H1 (cell line): ENCODE data around the gene FCMR. TPM values are rescaled to one million over a fixed set of nuclear protein-coding genes. Genes with fewer than 3 reads are reported as not detected.

Source experiments
- CTCF ChIA-PET: fragments of 300-600 bp; sonication (Branson Sonifier 250); formaldehyde crosslinking; loops from one replicate; lab custom pipeline; 2021; ENCODE audit not compliant: partially characterized antibody; lab: Charles Lee
- POLR2A ChIA-PET: fragments of 300-600 bp; sonication (Branson Sonifier 250); formaldehyde crosslinking; loops from one replicate; lab custom pipeline; 2021; ENCODE audit warnings: inconsistent platforms; ENCODE audit not compliant: partially characterized antibody; lab: Charles Lee
- DNase-seq, 2 experiments: peaks; one replicate each; pipeline versions ENCODE4 v3.0.0 to v3.0.0-alpha.2; 2010 to 2022; ENCODE audit warnings: low spot score in 2 of 2, low read depth in 1 of 2, mixed read lengths in 1 of 2
- FAIRE-seq: peaks from 2 replicates; lab custom pipeline; 2011; peaks lifted over from hg19 to GRCh38; lab: Jason Lieb, UNC
- H2AFZ ChIP-seq: 2 replicates; pipeline ENCODE4 v1.8.1; 2012; ENCODE audit warnings: low read length, inconsistent platforms
- H2AK5ac ChIP-seq: 2 replicates; pipeline ENCODE4 v1.6.1; 2013; ENCODE audit warnings: low read depth, low read length
- H2BK120ac ChIP-seq: replicated peaks from 2 replicates; pipeline ENCODE3; 2013; ENCODE audit warnings: low read depth, low read length, inconsistent platforms
- H2BK12ac ChIP-seq: 2 replicates; pipeline ENCODE4 v1.6.1; 2013; ENCODE audit warnings: low read depth, low read length
- H2BK15ac ChIP-seq: 2 replicates; pipeline ENCODE4 v1.6.1; 2013; ENCODE audit warnings: low read length
- H2BK20ac ChIP-seq: 2 replicates; pipeline ENCODE4 v1.6.1; 2013; ENCODE audit warnings: low read length
- H2BK5ac ChIP-seq: 2 replicates; pipeline ENCODE4 v1.6.1; 2013; ENCODE audit warnings: low read depth, low read length
- H3K14ac ChIP-seq: 2 replicates; pipeline ENCODE4 v1.6.1; 2013; ENCODE audit warnings: inconsistent platforms; ENCODE audit not compliant: insufficient read length
- H3K18ac ChIP-seq: 2 replicates; pipeline ENCODE4 v1.6.1; 2013; ENCODE audit warnings: low read length; ENCODE audit errors: extremely low read depth
- H3K23ac ChIP-seq: 2 replicates; pipeline ENCODE4 v1.6.1; 2013; ENCODE audit warnings: inconsistent platforms; ENCODE audit not compliant: insufficient read length
- H3K23me2 ChIP-seq: 2 replicates; pipeline ENCODE4 v1.6.1; 2013; ENCODE audit warnings: low read depth, low read length
- H3K27ac ChIP-seq: 2 replicates; pipeline ENCODE4 v1.6.1; 2011; ENCODE audit warnings: low read depth, low read length, inconsistent platforms
- H3K27me3 ChIP-seq, 4 experiments: replicated peaks in 1 of 4; 1 replicate in 1 of 4; 2 replicates in 3 of 4; pipeline versions ENCODE4 v1.6.1 to v1.8.1; 2011 to 2013; ENCODE audit warnings: low read length in 3 of 4, mild to moderate bottlenecking in 3 of 4, inconsistent platforms in 2 of 4, mixed read lengths in 2 of 4, moderate library complexity in 1 of 4; ENCODE audit not compliant: control insufficient read depth in 3 of 4, insufficient read depth in 3 of 4; ENCODE audit errors: extremely low read depth in 1 of 4
- H3K36me3 ChIP-seq, 4 experiments: 2 replicates each; pipeline versions ENCODE4 v1.6.1 to v1.8.1; 2011 to 2013; ENCODE audit warnings: mild to moderate bottlenecking in 4 of 4, low read length in 3 of 4, moderate library complexity in 2 of 4, control low read depth in 1 of 4, inconsistent platforms in 1 of 4; ENCODE audit not compliant: insufficient read depth in 4 of 4, control insufficient read depth in 2 of 4
- H3K4ac ChIP-seq: replicated peaks from 2 replicates; pipeline ENCODE3; 2013; ENCODE audit warnings: low read length, low read depth, mixed read lengths, inconsistent platforms; ENCODE audit not compliant: insufficient read length
- H3K4me1 ChIP-seq, 4 experiments: replicated peaks in 1 of 4; 1 replicate in 1 of 4; 2 replicates in 3 of 4; pipeline versions ENCODE4 v1.6.1 to v1.8.1; 2011 to 2013; ENCODE audit warnings: low read length in 3 of 4, inconsistent platforms in 2 of 4, mixed read lengths in 1 of 4; ENCODE audit not compliant: insufficient read depth in 4 of 4, control insufficient read depth in 3 of 4
- H3K4me2 ChIP-seq, 2 experiments: 2 replicates each; pipeline versions ENCODE4 v1.6.1 to v1.8.1; 2011 to 2013; ENCODE audit warnings: low read depth in 2 of 2, low read length in 2 of 2, control low read depth in 1 of 2, inconsistent platforms in 1 of 2, mild to moderate bottlenecking in 1 of 2; ENCODE audit not compliant: insufficient read depth in 1 of 2
- H3K4me3 ChIP-seq, 4 experiments: fragments of 200-600, 300-600 bp in 1 of 4; sonication (generic), shearing (Covaris generic), sonication (Bioruptor Twin) in 1 of 4; 2 replicates each; pipeline versions ENCODE4 v1.5.1 to v1.8.1; 2011 to 2016; ENCODE audit warnings: low read length in 4 of 4, low read depth in 3 of 4, control low read depth in 2 of 4, inconsistent platforms in 2 of 4, mild to moderate bottlenecking in 2 of 4, mixed read lengths in 1 of 4, moderate library complexity in 1 of 4; ENCODE audit not compliant: insufficient read depth in 2 of 4; ENCODE audit errors: extremely low read depth in 1 of 4
- H3K56ac ChIP-seq: replicated peaks from 2 replicates; pipeline ENCODE3; 2013; ENCODE audit warnings: low read depth, mild to moderate bottlenecking, mixed read lengths, low read length, inconsistent platforms; ENCODE audit not compliant: insufficient read length
- H3K79me1 ChIP-seq: 2 replicates; pipeline ENCODE4 v1.6.1; 2013; ENCODE audit warnings: low read depth, low read length, control low read depth
- H3K79me2 ChIP-seq, 2 experiments: 2 replicates each; pipeline versions ENCODE4 v1.6.1 to v1.8.1; 2012 to 2013; ENCODE audit warnings: low read length in 2 of 2, mild to moderate bottlenecking in 2 of 2, inconsistent platforms in 1 of 2; ENCODE audit not compliant: insufficient read depth in 2 of 2, control insufficient read depth in 1 of 2
- H3K9ac ChIP-seq, 4 experiments: replicated peaks in 1 of 4; 1 replicate in 1 of 4; 2 replicates in 3 of 4; pipeline versions ENCODE4 v1.6.1 to v1.8.1; 2011 to 2013; ENCODE audit warnings: low read depth in 3 of 4, low read length in 3 of 4, control low read depth in 2 of 4, mild to moderate bottlenecking in 2 of 4, moderate library complexity in 2 of 4, inconsistent platforms in 1 of 4; ENCODE audit errors: extremely low read depth in 1 of 4
- H3K9me3 ChIP-seq, 2 experiments: 2 replicates each; pipeline versions ENCODE4 v1.6.1 to v1.8.1; 2012 to 2013; ENCODE audit warnings: mild to moderate bottlenecking in 2 of 2, moderate library complexity in 2 of 2, control low read depth in 1 of 2, inconsistent platforms in 1 of 2, low read depth in 1 of 2, low read length in 1 of 2, mixed read lengths in 1 of 2; ENCODE audit not compliant: insufficient read depth in 2 of 2
- H4K20me1 ChIP-seq, 2 experiments: replicated peaks in 1 of 2; 2 replicates each; pipeline versions ENCODE3 to v1.8.1; 2011 to 2013; ENCODE audit warnings: inconsistent platforms in 2 of 2, low read length in 2 of 2, mild to moderate bottlenecking in 1 of 2; ENCODE audit not compliant: insufficient read depth in 2 of 2, control insufficient read depth in 1 of 2
- H4K5ac ChIP-seq: 2 replicates; pipeline ENCODE4 v1.6.1; 2013; ENCODE audit warnings: low read length, low read depth, mixed read lengths, inconsistent platforms; ENCODE audit not compliant: insufficient read length
- H4K8ac ChIP-seq: 2 replicates; pipeline ENCODE4 v1.8.0; 2013; ENCODE audit warnings: mild to moderate bottlenecking, moderate library complexity, low read length, inconsistent platforms; ENCODE audit not compliant: insufficient read depth; ENCODE audit errors: extremely low read depth
- H4K91ac ChIP-seq: replicated peaks from 2 replicates; pipeline ENCODE3; 2013; ENCODE audit warnings: low read length, mixed read lengths, inconsistent platforms; ENCODE audit not compliant: insufficient read length
- CBX5 ChIP-seq: fragments of 300-800, 300-1000 bp; sonication (generic); IDR thresholded peaks from 2 replicates; pipeline ENCODE4 v1.7.1; 2016; ENCODE audit warnings: antibody characterized with exemption, low read length, low read depth
- CHD2 ChIP-seq: IDR thresholded peaks from 2 replicates; pipeline ENCODE4 v1.6.1; 2012; ENCODE audit warnings: low read length, improper control_type of control experiment
- FOSL1 ChIP-seq: IDR thresholded peaks from 2 replicates; pipeline ENCODE4 v1.6.1; 2011; ENCODE audit warnings: mild to moderate bottlenecking, low read depth, low read length, moderate library complexity; ENCODE audit not compliant: insufficient read depth
- GABPA ChIP-seq: IDR thresholded peaks from 2 replicates; pipeline ENCODE4 v1.6.1; 2011; ENCODE audit warnings: mild to moderate bottlenecking, low read length, moderate library complexity, borderline replicate concordance; ENCODE audit not compliant: insufficient read depth
- POLR2A ChIP-seq, 2 experiments: IDR thresholded peaks; 1 replicate in 1 of 2; 2 replicates in 1 of 2; pipeline ENCODE4 v1.6.1; 2011; ENCODE audit warnings: low read depth in 2 of 2, low read length in 2 of 2, mild to moderate bottlenecking in 2 of 2; ENCODE audit errors: control extremely low read depth in 1 of 2
- POLR2AphosphoS5 ChIP-seq: IDR thresholded peaks from 2 replicates; pipeline ENCODE4 v1.6.1; 2011; ENCODE audit warnings: low read depth, low read length
- TEAD4 ChIP-seq: IDR thresholded peaks from 2 replicates; pipeline ENCODE4 v1.6.1; 2012; ENCODE audit warnings: low read depth, low read length, inconsistent platforms, mixed read lengths
- WGBS, 2 experiments: shearing (Covaris generic) in 1 of 2; methylation state at CpG; one replicate each; pipeline versions ENCODE4 v1.1.6 to v1.1.7; 2013 to 2015; ENCODE audit warnings: low lambda C conversion rate in 2 of 2, mixed read lengths in 2 of 2, inconsistent platforms in 1 of 2, low coverage in 1 of 2, missing lambda C conversion rate in 1 of 2; ENCODE audit not compliant: insufficient replicate concordance in 2 of 2, insufficient coverage in 1 of 2, insufficient read length in 1 of 2; ENCODE audit errors: extremely low coverage in 1 of 2, missing lambda C conversion rate in 1 of 2; 5-methylcytosine and 5-hydroxymethylcytosine counted together
- polyA plus RNA-seq, 7 experiments: library from polyadenylated mRNA; depleted of rRNA in 3 of 7; stranded (reverse) in 5 of 7; unstranded in 2 of 7; fragments of >200 nt in 5 of 7; fragments of 200-250 nt in 2 of 7; gene quantifications; 1 replicate in 5 of 7; 2 replicates in 1 of 7; 4 replicates in 1 of 7; pipeline versions ENCODE4 v1.2.1 to v1.2.3, GENCODE V29; 2011 to 2013; ENCODE audit warnings: missing spikeins in 2 of 7, mixed read lengths in 2 of 7
- total RNA-seq: library from RNA; stranded (reverse); fragmentation: NEBNext Ultra II Directional; extraction: Animal tissue kit (Norgen Biotek cat#: 25700); gene quantifications from 2 replicates; pipeline ENCODE4 v1.2.1, GENCODE V29; 2021

FCMR gene
- total and polyA plus RNA-seq, 2 of the 8 experiments (the other 6 are each of a cell fraction or from before 2014, with no cell fraction given): 0.53 TPM; not detected in 1

DNA sequence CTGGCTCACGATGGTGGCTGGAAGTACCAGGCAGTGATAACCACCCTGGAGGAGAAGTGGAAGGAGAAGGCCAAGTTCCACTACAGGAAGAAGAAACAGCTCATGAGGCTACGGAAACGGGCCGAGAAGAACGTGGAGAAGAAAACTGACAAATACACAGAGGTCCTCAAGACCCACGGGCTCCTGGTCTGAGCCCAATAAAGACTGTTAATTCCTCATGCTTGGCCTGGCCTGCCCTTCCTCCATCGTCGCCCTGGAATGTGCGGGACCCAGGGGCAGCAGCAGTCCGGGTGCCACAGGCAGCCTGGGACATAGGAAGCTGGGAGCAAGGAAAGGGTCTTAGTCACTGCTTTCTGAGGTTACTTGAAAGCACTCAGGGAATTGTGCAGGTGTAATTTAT lies 13.7 kb downstream of the FCMR start:
- Histone ChIP-seq H3K4me1 (peaks cover 0 to 7% (median 3%) of the 10 kb centered on the region in 4 experiments; a peak in 4 of 7 replicates), H3K27me3 (peaks cover 9 to 34% (median 29%) of the 10 kb centered on the region in 4 experiments), H3K27ac (no peak overlapping the region), H3K23ac (no peak overlapping the region), H4K5ac (no peak overlapping the region), H3K4me3 (no peak overlapping the region), H2BK5ac (no peak overlapping the region), H3K79me1 (no peaks in the 10 kb centered on the region), H2BK120ac (no peak overlapping the region), H3K23me2 (peaks cover 8% of the 10 kb centered on the region; the same call in 1 of the 2 replicates), H2AK5ac (no peak overlapping the region), H2BK15ac (no peak overlapping the region), H4K8ac (no peak overlapping the region), H3K56ac (no peak overlapping the region), H4K20me1 (no peaks in the 10 kb centered on the region), H3K4me2 (no peak overlapping the region; a peak in 1 of 4 replicates), H2AFZ (no peak overlapping the region), H4K91ac (no peak overlapping the region), H3K18ac (no peak overlapping the region), H2BK12ac (no peak overlapping the region), H3K9ac (no peak overlapping the region), H2BK20ac (no peak overlapping the region), H3K9me3 (no peaks in the 10 kb centered on the region), H3K79me2 (no peaks in the 10 kb centered on the region), H3K36me3 (no peaks in the 10 kb centered on the region), H3K4ac (no peak overlapping the region), H3K14ac (no peak overlapping the region)
- DNase-seq (no peak), FAIRE-seq (no peak)
- TF ChIP-seq FOSL1 (no peak), GABPA (no peak), CBX5 (no peak), TEAD4 (no peak), CHD2 (no peak), POLR2A (IDR thresholded peaks at IDR 0.05; ENCODE audit: control extremely low read depth in 1 of 2, low read depth in 2 of 2, low read length in 2 of 2) (no peak), POLR2AphosphoS5 (no peak)
- WGBS, 2 experiments: 92% methylated on average over 10 of the region's 10 CpGs; no CpG with 5 or more reads in 1 of the 2 experiments
- ChIA-PET CTCF (interaction anchor here (0.8 to 6.5 kb wide), 35 partner anchors 10 to 274 kb away, joined by 3 to 63 read pairs (median 6); partner anchors contain the start of genes FCMR, IL20 and IL24), POLR2A (interaction anchor here (1.5 kb wide), 1 partner anchor 272 kb away, joined by 3 read pairs; the partner anchor contains the start of gene DYRK3)
